Lower lobe of right lung (tissue), 2 donors: ENCODE data around the gene ATG14. TPM values are rescaled to one million over a fixed set of nuclear protein-coding genes. Genes with fewer than 3 reads are reported as not detected.

Experiments used
- ATAC-seq, 2 donors: fragments of 200-7000 bp; cut with Tn5 transposase; one replicate each; pipeline ENCODE4 v1.9.1; 2020 to 2022; ENCODE audit warnings: mild to moderate bottlenecking in 2 of 2, moderate library complexity in 2 of 2
- DNase-seq: peaks from one replicate; pipeline ENCODE4 v3.0.0-alpha.2; 2020
- H3K27ac ChIP-seq: fragments of 200-600 bp; one replicate; pipeline ENCODE4 v1.8.0; 2022
- H3K27me3 ChIP-seq: fragments of 200-600 bp; one replicate; pipeline ENCODE4 v1.8.0; 2022; ENCODE audit warnings: low read depth
- H3K36me3 ChIP-seq: fragments of 200-600 bp; one replicate; pipeline ENCODE4 v1.8.0; 2022; ENCODE audit warnings: mild to moderate bottlenecking
- H3K4me1 ChIP-seq: fragments of 200-600 bp; one replicate; pipeline ENCODE4 v1.8.0; 2022
- H3K4me3 ChIP-seq: fragments of 200-600 bp; one replicate; pipeline ENCODE4 v1.8.0; 2022; ENCODE audit warnings: mild to moderate bottlenecking
- H3K9me3 ChIP-seq: fragments of 200-600 bp; one replicate; pipeline ENCODE4 v1.8.0; 2022
- intact Hi-C: fragments of 100-400 bp; cut with DNase I; formaldehyde crosslinking; loops from one replicate; pipeline ENCODE4 v1.11.0; 2022
- total RNA-seq: library from RNA; stranded (reverse); fragmentation: NEBNext Ultra II Directional; extraction: Animal tissue kit (Norgen Biotek cat#: 25700); gene quantifications from one replicate; pipeline ENCODE4 v1.2.1, GENCODE V29; 2021
- TF ChIP-seq, protein P1 (sequence below): fragments of 200-600 bp; IDR thresholded peaks from one replicate; pipeline ENCODE4 v1.8.0; 2022; ENCODE audit warnings: antibody characterized with exemption, mild to moderate bottlenecking
- donor health status: DM: no; HTN: yes; CAD: no; lungs with severe emphysema.

The ATG14 gene
- total RNA-seq, 1 donor from 2014 or later: 9.8 TPM

DNA sequence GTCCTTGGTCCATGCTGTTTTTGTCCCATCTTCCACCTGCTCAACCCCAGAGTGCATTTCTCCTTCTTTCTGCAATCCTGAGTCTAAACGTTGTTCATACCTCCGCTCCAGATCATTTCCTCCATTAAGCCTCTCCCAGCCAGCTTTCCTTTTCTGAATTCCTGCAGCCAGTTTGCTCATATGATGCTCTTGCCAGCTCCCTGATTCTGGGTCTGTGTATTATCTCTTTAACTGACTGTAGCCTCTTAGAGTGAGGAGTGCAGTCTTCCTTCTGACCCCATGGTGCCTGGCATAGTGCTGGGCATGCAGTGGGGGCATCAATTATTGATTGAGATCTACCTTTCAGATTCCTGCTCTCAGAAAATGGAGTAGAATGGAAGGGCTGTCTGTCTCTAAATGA, 40.3 kb upstream of the ATG14 start:
- DNase-seq (no peak), ATAC-seq (no peak)
- Histone ChIP-seq H3K36me3 (no peaks in the 10 kb centered on the region), H3K4me3 (no peak overlapping the region), H3K27ac (no peak overlapping the region), H3K4me1 (peaks cover 23% of the 10 kb centered on the region), H3K27me3 (no peaks in the 10 kb centered on the region), H3K9me3 (no peaks in the 10 kb centered on the region)
- TF ChIP-seq, protein P1, sequence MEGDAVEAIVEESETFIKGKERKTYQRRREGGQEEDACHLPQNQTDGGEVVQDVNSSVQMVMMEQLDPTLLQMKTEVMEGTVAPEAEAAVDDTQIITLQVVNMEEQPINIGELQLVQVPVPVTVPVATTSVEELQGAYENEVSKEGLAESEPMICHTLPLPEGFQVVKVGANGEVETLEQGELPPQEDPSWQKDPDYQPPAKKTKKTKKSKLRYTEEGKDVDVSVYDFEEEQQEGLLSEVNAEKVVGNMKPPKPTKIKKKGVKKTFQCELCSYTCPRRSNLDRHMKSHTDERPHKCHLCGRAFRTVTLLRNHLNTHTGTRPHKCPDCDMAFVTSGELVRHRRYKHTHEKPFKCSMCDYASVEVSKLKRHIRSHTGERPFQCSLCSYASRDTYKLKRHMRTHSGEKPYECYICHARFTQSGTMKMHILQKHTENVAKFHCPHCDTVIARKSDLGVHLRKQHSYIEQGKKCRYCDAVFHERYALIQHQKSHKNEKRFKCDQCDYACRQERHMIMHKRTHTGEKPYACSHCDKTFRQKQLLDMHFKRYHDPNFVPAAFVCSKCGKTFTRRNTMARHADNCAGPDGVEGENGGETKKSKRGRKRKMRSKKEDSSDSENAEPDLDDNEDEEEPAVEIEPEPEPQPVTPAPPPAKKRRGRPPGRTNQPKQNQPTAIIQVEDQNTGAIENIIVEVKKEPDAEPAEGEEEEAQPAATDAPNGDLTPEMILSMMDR: no peak
- intact Hi-C loops: no loop called here

DNA sequence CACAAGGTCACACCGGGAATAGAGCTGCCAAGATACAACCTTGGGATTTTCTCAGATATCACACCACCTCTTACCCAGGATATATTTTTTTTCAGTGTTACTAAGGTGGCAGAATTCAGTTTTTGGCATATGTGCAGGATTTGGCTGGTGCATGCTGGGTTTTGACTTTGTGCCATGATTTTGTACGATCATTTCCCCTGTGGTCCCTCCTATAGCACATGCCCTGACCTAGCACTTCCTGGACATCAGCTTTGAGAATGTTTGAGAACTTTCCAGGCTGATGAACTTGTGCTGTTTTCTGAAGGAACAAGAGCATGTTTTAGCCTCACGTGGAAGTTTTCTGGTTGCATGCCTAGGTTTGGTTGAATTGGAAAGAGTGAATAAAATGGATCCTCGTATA, 39.8 kb upstream of the ATG14 start:
- H3K27ac ChIP-seq: no peak overlapping the region

DNA sequence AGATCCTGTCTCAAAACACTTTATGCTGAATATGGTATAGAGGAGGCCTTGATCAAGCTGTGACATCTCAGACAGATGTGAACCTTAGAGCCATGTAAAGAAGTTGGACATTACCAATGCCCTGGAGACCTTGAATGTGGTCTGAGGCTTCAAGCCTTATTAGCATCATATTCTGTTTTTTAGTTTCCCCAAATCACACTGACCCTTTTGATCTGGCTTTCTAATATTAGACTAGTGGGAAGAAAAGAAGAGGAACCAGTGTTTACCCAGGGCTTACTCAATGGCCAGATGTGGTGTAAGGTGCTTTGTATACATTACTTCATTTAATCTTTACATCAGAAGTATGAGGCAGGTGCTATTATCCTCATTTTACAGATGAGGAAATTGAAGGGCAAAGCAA, 39.4 kb upstream of the ATG14 start:
- H3K4me3 ChIP-seq: no peak overlapping the region
- peaks cover 23% of the 10 kb centered on the region for H3K4me1 ChIP-seq
- DNase-seq: no peak
- H3K36me3 ChIP-seq: no peaks in the 10 kb centered on the region
- no peak for ATAC-seq
- H3K27ac ChIP-seq: no peak overlapping the region
- intact Hi-C loops: no loop called here
- H3K9me3 ChIP-seq: no peaks in the 10 kb centered on the region
- TF ChIP-seq, protein P1: no peak
- H3K27me3 ChIP-seq: no peaks in the 10 kb centered on the region

More for the DNA sequence above, 39.8 kb upstream of the ATG14 start:
- Histone ChIP-seq H3K4me1 (peaks cover 23% of the 10 kb centered on the region), H3K9me3 (no peaks in the 10 kb centered on the region), H3K27me3 (no peaks in the 10 kb centered on the region), H3K4me3 (no peak overlapping the region), H3K36me3 (no peaks in the 10 kb centered on the region)
- intact Hi-C loops: no loop called here
- DNase-seq (no peak), ATAC-seq (no peak)
- TF ChIP-seq, protein P1: no peak

DNA sequence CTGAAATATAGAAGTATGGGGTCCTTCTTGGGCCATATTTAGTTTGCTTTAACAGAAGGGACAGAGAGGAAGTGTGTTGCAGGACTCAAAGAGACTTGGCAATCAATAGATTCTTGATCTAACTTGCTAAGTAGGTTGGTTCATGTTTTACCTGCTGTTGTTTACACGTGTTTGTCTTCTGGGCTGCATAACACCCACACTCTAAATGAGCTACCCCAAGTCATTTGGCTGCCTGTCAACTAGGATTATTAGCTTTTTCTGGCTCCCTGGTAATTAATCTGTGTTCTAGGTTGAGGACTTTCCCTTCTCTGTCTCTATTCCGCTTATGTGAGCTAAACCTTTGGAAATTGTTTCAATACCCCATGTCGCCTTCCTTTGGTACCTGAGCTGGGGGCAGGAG, 38.9 kb upstream of the ATG14 start:
- TF ChIP-seq, protein P1: no peak
- ATAC-seq (no peak), DNase-seq (no peak)
- Histone ChIP-seq H3K27ac (no peak overlapping the region), H3K4me3 (no peak overlapping the region), H3K9me3 (no peaks in the 10 kb centered on the region), H3K27me3 (no peaks in the 10 kb centered on the region), H3K36me3 (no peaks in the 10 kb centered on the region), H3K4me1 (peaks cover 23% of the 10 kb centered on the region)
- intact Hi-C loops: no loop called here

DNA sequence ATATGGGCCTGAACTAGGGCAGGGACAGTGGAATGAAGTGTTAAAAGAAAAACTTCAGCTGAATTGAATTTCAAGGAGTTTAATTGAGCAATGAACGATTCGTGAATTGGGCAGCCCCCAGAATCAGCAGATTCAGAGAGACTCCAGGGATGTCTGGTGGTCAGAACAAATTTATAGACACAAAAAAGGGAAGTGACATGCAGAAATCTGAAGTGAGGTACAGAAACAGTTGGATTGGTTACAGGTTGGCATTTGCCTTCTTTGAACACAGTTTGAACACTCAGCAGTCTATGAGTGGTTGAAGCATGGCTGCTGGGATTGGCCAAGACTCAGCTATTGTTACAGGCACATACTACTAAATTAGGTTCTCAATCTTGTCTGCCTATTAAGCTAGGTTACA, 38.5 kb upstream of the ATG14 start:
- Histone ChIP-seq H3K27ac (no peak overlapping the region), H3K9me3 (no peaks in the 10 kb centered on the region), H3K4me3 (no peak overlapping the region), H3K27me3 (no peaks in the 10 kb centered on the region), H3K4me1 (peaks cover 20% of the 10 kb centered on the region), H3K36me3 (no peaks in the 10 kb centered on the region)
- ATAC-seq (no peak), DNase-seq (no peak)
- intact Hi-C loops: no loop called here
- TF ChIP-seq, protein P1: no peak

DNA sequence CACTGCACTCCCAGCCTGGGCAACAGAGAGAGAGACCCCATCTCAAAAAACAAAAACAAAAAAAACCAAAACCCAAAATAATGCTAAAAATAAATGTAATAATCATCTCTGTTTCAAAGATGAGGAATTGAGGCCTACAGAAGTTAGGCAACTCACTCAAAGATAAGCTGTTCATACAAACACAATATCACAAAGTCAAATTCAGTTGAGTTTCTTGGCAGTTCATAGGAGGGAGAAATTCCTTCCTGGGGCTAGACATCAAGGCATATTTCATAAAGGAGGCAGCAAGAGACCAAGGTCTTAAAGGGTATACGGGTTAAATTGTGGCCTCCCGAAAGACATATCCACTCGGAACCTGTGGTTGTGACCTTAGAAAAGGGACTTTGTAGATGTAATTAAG, 37.5 kb upstream of the ATG14 start:
- ATAC-seq (no peak), DNase-seq (no peak)
- Histone ChIP-seq H3K36me3 (no peaks in the 10 kb centered on the region), H3K27me3 (no peaks in the 10 kb centered on the region), H3K4me1 (peaks cover 10% of the 10 kb centered on the region), H3K4me3 (no peak overlapping the region), H3K9me3 (no peaks in the 10 kb centered on the region), H3K27ac (no peak overlapping the region)
- TF ChIP-seq, protein P1: no peak
- intact Hi-C loops: no loop called here
